HepG2 (cell line): ENCODE measurements around the gene VSIG10L. TPM values are rescaled to one million over a fixed set of nuclear protein-coding genes. Genes with fewer than 3 reads are reported as not detected.

Experiments used
- BCL3 ChIP-seq: sonication (generic); formaldehyde crosslinking; IDR thresholded peaks from 2 replicates; pipeline ENCODE4 v1.5.1; 2020; ENCODE audit warnings: mild to moderate bottlenecking, missing genetic modification reagents, moderate library complexity
- CAMTA2 ChIP-seq: sonication (generic); formaldehyde crosslinking; IDR thresholded peaks from 2 replicates; pipeline ENCODE4 v1.4.0; 2020; ENCODE audit warnings: mild to moderate bottlenecking, missing genetic modification reagents, borderline replicate concordance
- ETV6 ChIP-seq: sonication (generic); formaldehyde crosslinking; conservative IDR thresholded peaks from 2 replicates; pipeline ENCODE4 v1.4.0; 2020; ENCODE audit warnings: missing genetic modification reagents
- HDAC6 ChIP-seq: fragments of 200-600 bp; sonication (generic); IDR thresholded peaks from 2 replicates; pipeline ENCODE4 v1.7.0; 2017; ENCODE audit warnings: mild to moderate bottlenecking, antibody characterized with exemption, low read length, low read depth
- IRX3 ChIP-seq: sonication (generic); formaldehyde crosslinking; IDR thresholded peaks from 2 replicates; pipeline ENCODE4 v1.8.1; 2023; ENCODE audit warnings: mild to moderate bottlenecking, low read depth, missing genetic modification reagents, borderline replicate concordance
- NFYC ChIP-seq: IDR thresholded peaks from 2 replicates; pipeline ENCODE4 v1.6.1; 2016; ENCODE audit warnings: missing genetic modification reagents, missing compliant biosample characterization
- SMYD3 ChIP-seq: sonication (generic); formaldehyde crosslinking; IDR thresholded peaks from 2 replicates; pipeline ENCODE4 v1.8.1; 2023; ENCODE audit warnings: mild to moderate bottlenecking, missing genetic modification reagents
- TAF1 ChIP-seq: sonication (generic); formaldehyde crosslinking; IDR thresholded peaks from 2 replicates; pipeline ENCODE4 v1.4.0; 2020; ENCODE audit warnings: missing genetic modification reagents
- TGIF2 ChIP-seq: IDR thresholded peaks from 2 replicates; pipeline ENCODE4 v1.6.1; 2016; ENCODE audit warnings: control low read depth, missing compliant biosample characterization
- YY1 ChIP-seq: IDR thresholded peaks from 2 replicates; pipeline ENCODE4 v1.6.1; 2011; ENCODE audit warnings: low read length, low read depth, moderate library complexity, mild to moderate bottlenecking; ENCODE audit not compliant: insufficient read depth, insufficient replicate concordance
- ZBTB34 ChIP-seq: sonication (generic); formaldehyde crosslinking; IDR thresholded peaks from 2 replicates; pipeline ENCODE4 v1.8.0; 2022; ENCODE audit warnings: mild to moderate bottlenecking, missing genetic modification reagents
- ZNF318 ChIP-seq: sonication (generic); formaldehyde crosslinking; IDR thresholded peaks from 2 replicates; pipeline ENCODE4 v1.4.0; 2020; ENCODE audit warnings: mild to moderate bottlenecking, missing genetic modification reagents
- ZNF326 ChIP-seq: sonication (generic); formaldehyde crosslinking; IDR thresholded peaks from 2 replicates; pipeline ENCODE4 v1.4.0; 2020; ENCODE audit warnings: missing genetic modification reagents, borderline replicate concordance
- ZNF414 ChIP-seq: sonication (generic); formaldehyde crosslinking; IDR thresholded peaks from 2 replicates; pipeline ENCODE4 v1.5.0; 2020; ENCODE audit warnings: missing genetic modification reagents
- ZNF784 ChIP-seq: sonication (generic); formaldehyde crosslinking; IDR thresholded peaks from 2 replicates; pipeline ENCODE4 v1.5.1; 2020; ENCODE audit warnings: missing genetic modification reagents, mild to moderate bottlenecking, borderline replicate concordance
- polyA plus RNA-seq, 8 experiments: library from polyadenylated mRNA; depleted of rRNA in 3 of 8; stranded (reverse) in 7 of 8; unstranded in 1 of 8; fragments of >200 nt; fragmentation: Illumina TruSeq in 4 of 8; extraction: Trizol in 4 of 8; gene quantifications; 2 replicates each; pipeline versions ENCODE4 v1.2.1 to v1.2.3, GENCODE V29; 2011 to 2016; ENCODE audit warnings: low read depth in 4 of 8, missing spikeins in 1 of 8, mixed read lengths in 1 of 8; ENCODE audit not compliant: insufficient read depth in 1 of 8
- total RNA-seq, 5 experiments: library from RNA; depleted of rRNA; stranded (reverse); fragments of >200 nt; fragmentation: Illumina TruSeq; extraction: Trizol; gene quantifications; 2 replicates each; pipeline ENCODE4 v1.2.3, GENCODE V29; 2016; ENCODE audit warnings: low read depth in 1 of 5

Gene VSIG10L
- total and polyA plus RNA-seq, 2 of the 13 experiments (the other 11 are each of a cell fraction or from before 2014, with no cell fraction given): 2.7 to 8.5 TPM

GRCh38 chr19:51366389-51367254, 24.7 kb upstream of the VSIG10L start (continued):
- TF ChIP-seq ZNF414 (CRISPR knock-in tag) (no peak; the same call in 1 of the 2 replicates), IRX3 (CRISPR knock-in tag) (peak; percentile 59; the same call in 1 of the 2 replicates), ZNF784 (no peak), SMYD3 (CRISPR knock-in tag) (0 out of 2 replicates have a peak, but pooled peaks have one; percentile 71), BCL3 (peak; percentile 24; the same call in 1 of the 2 replicates), ZBTB34 (CRISPR knock-in tag) (0 out of 2 replicates have a peak, but pooled peaks have one; percentile 54), YY1 (no peak), NFYC (CRISPR knock-in tag) (peak; percentile 83), ZNF318 (CRISPR knock-in tag) (no peak), TGIF2 (CRISPR knock-in tag) (peak; percentile 73), ZNF326 (CRISPR knock-in tag) (no peak), ETV6 (CRISPR knock-in tag) (0 out of 2 replicates have a peak, but pooled peaks have one; percentile 34), CAMTA2 (0 out of 2 replicates have a peak, but pooled peaks have one; percentile 88), HDAC6 (peak; percentile 62; the same call in 1 of the 2 replicates), TAF1 (CRISPR knock-in tag) (peak; percentile 82)
